G401 (cell line): Measurements from ENCODE around the gene ACTR3C. TPM values are rescaled to one million over a fixed set of nuclear protein-coding genes. Genes with fewer than 3 reads are reported as not detected.
"Not testable (repeated sequence)": the region's sequence is repeated elsewhere in the genome, so short reads cannot be mapped to it uniquely, and the experiment has no call there.

Experiments used
- DNase-seq: peaks from one replicate; pipeline ENCODE4 v3.0.0-alpha.2; 2015; ENCODE audit warnings: low spot score
- in situ Hi-C: cut with HindIII; loops from 2 replicates; pipeline ENCODE4 v1.10.0; 2016; ENCODE audit warnings: low sequenced_read_pairs, mixed read lengths
- total RNA-seq: library from RNA; depleted of rRNA; stranded (reverse); fragments of >200 nt; shearing (Covaris generic); gene quantifications from 2 replicates; pipeline ENCODE4 v1.2.3, GENCODE V29; 2014

The ACTR3C gene
- total RNA-seq, 1 experiment from 2014 or later, result 0.68 TPM

- in situ Hi-C loops, result no loop called here
- peak; percentile 23 for DNase-seq
Observed at GRCh38 chr7:150322114-150322832, 1.1 kb downstream of the ACTR3C start.

DNA sequence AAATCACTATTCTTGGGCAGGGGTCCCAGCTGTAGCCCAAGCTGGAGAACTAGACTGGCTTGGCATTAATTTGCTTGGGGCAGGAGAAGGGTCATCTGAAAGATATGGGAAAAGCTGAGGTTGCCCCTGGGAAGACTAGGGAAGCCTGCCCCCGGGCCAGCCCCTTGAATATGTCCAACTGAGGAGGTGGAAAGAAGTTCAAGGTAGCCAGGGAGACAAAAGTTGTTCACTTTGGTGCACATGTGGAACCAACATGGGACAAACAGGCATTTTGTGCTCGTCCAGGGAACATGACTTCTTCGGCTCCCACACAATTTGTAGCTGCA, 1.6 kb downstream of the ACTR3C start:
- in situ Hi-C loops, result no loop called here
- no peak for DNase-seq

- in situ Hi-C loops, result no loop called here
- no peak for DNase-seq
Observed at GRCh38 chr7:150317748-150318444, 5.4 kb downstream of the ACTR3C start.

GRCh38 chr7:150316987-150317386, 6.4 kb downstream of the ACTR3C start:
- DNase-seq, in situ Hi-C loops: not testable (repeated sequence)

- no peak for DNase-seq
- in situ Hi-C loops, result no loop called here
Observed at GRCh38 chr7:150314639-150315239, 8.6 kb downstream of the ACTR3C start.

GRCh38 chr7:150313870-150314269, 9.5 kb downstream of the ACTR3C start:
- in situ Hi-C loops, result no loop called here
- DNase-seq, result no peak

- in situ Hi-C loops, result no loop called here
- no peak for DNase-seq
Observed at GRCh38 chr7:150313367-150313809, 10.0 kb downstream of the ACTR3C start.

DNA sequence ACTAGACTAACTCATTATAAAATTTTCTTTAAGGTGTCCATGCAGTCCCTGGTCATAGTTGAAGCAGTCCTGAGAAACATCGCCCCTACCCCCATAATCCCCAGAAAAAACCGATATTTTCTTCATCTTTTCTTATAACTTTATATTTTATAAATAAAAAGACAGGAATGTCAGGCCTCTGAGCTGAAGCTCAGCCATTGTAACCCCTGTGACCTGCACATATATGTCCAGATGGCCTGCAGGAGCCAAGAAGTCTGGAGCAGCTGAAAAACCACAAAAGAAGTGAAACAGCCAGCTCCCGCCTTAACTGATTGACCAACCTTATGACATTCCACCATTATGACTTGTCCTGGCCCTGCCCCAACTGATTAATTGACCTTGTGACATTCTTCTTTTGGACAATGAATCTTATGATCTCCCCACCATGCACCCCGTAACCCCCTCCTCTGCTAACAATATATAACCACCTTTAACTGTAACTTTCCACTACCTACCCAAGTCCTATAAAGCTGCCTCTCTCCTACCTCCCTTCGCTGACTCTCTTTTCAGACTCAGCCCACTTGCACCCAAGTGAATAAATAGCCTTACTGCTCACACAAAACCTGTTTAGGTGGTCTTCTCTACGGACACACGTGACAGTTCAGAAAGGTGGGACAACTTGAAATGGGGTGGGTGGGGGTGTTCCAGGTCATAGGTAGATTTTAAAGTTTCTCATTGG, 10.5 kb downstream of the ACTR3C start:
- in situ Hi-C loops, result not testable (repeated sequence)

GRCh38 chr7:150311711-150312110, 11.6 kb downstream of the ACTR3C start:
- DNase-seq, result no peak
- in situ Hi-C loops, result no loop called here

More for the DNA sequence above, 10.5 kb downstream of the ACTR3C start:
- DNase-seq, result peak; percentile 32

- DNase-seq, result no peak
- in situ Hi-C loops, result no loop called here
Observed at GRCh38 chr7:150311146-150311545, 12.2 kb downstream of the ACTR3C start.

- in situ Hi-C loops, result no loop called here
Observed at GRCh38 chr7:150308575-150308974, 14.8 kb downstream of the ACTR3C start.

GRCh38 chr7:150307904-150308303, 15.4 kb downstream of the ACTR3C start:
- in situ Hi-C loops, result no loop called here

More at GRCh38 chr7:150308575-150308974, 14.8 kb downstream of the ACTR3C start:
- no peak for DNase-seq

DNA sequence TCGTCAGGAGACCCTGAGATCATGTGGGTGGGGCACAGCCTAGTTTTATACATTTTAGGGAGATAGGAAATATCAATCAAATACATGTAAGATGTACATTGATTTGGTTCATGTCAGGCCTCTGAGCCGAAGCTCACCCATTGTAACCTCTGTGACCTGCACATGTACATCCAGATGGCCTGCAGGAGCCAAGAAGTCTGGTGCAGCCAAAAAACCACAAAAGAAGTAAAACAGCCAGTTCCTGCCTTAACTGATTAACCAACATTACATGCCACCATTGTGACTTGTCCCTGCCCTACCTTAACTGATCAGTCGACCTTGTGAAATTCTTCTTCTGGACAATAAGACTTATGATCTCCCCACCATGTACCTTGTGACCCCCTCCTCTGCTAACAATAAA, 16.2 kb downstream of the ACTR3C start:
- no peak for DNase-seq
- in situ Hi-C loops, result no loop called here

More at GRCh38 chr7:150307904-150308303, 15.4 kb downstream of the ACTR3C start:
- no peak for DNase-seq

GRCh38 chr7:150306377-150306776, 17.0 kb downstream of the ACTR3C start:
- peak; percentile 72 for DNase-seq
- in situ Hi-C loops, result not testable (repeated sequence)

DNA sequence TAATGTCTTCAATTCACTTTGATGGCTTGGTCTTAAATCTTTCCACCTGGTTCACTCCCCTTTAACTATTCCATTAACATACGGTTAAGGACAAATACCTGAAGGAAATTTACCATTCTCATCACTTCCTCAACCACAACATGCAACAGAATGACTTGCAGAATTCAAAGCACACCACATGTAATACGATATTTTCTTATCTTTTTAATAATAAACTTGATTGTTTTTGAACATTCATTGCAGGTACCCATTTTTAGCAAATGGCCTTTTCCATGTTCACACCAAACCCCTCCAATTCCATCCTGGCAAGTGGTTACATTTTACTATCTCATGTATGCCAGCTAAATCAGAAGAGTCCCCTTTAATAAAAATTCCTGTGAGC, 17.5 kb downstream of the ACTR3C start:
- in situ Hi-C loops, DNase-seq: not testable (repeated sequence)

GRCh38 chr7:150305259-150305902, 18.0 kb downstream of the ACTR3C start:
- in situ Hi-C loops, DNase-seq: not testable (repeated sequence)

- in situ Hi-C loops, result not testable (repeated sequence)
Observed at GRCh38 chr7:150304499-150305258, 18.7 kb downstream of the ACTR3C start.

DNA sequence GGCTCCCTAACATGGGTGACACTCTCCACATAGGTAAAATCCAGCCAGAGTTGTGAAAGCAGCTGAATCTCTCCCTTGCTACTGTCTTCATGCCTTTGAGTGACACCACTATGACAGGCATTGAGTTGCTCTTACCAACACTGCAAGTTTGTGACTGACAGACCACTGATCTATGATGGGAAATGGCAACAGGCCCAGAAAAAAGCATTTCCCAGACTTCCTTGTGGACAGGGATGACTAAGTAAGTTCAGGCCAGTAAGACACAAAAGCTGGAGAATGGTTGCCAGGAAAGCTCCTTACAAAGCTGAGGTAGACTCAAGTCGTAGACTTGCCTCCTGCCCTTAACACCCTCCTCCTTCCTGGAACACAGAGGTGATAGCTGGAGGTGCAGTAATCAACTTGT, 20.4 kb downstream of the ACTR3C start:
- in situ Hi-C loops, DNase-seq: not testable (repeated sequence)

More at GRCh38 chr7:150304499-150305258, 18.7 kb downstream of the ACTR3C start:
- not testable (repeated sequence) for DNase-seq
